COLO668 (cell line): ENCODE measurements around the gene NDUFS3.
"Not testable (repeated sequence)": the region's sequence is repeated elsewhere in the genome, so short reads cannot be mapped to it uniquely, and the experiment has no call there.

ENCODE experiments used
- DNase-seq: peaks from one replicate; lab custom pipeline; 2025; ENCODE audit not compliant: unreplicated experiment; lab: John Stamatoyannopoulos, UW

The NDUFS3 gene

DNA sequence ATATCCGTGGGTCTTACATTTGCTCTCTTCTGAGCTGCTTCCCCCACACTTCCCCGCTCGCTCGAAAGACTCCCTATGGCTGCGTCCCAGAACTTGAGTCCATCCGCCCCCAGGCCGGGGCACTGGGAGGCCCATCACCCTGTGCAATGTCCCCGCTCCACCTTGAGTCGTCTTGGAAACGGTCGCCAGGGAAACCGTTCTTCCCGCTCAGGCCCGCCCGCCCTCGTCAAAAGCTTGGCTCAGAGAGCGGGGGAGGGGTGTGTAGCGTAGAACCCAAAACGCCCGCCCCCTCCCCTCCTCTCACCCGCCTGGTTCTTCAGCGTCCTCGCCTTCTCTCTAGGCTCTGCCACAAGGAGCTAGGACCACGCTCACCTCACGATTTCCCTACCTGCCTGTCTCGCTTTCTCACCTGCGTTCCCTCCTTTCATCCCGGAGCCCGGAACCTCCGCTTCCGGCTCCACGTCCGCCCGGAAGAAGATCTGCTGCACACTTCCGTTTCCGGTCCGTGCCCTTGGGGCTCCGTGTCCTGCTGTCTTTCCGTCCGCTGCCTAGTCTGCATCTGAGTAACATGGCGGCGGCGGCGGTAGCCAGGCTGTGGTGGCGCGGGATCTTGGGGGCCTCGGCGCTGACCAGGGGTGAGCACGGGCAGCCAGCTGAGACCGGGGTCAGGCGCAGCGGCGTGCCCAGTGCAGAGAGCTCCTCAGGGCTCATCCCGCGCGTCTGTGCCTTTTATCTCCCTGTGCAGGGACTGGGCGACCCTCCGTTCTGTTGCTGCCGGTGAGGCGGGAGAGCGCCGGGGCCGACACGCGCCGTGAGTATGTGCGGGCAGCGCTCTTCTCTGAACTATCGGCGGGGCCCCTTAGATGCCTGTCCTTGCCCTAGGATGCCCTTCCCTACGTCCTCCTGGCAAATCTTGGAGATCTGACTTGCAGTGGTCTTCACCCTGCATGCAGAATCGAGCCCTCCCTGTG, at the start of gene NDUFS3, which contains the start of gene KBTBD4:
TSS of gene NDUFS3 (plus strand) at position 551 of the 971 bp plus-strand sequence. CDS start at position 569, 18 bp downstream.
TSS of gene KBTBD4 (minus strand) at position 447 of the 971 bp plus-strand sequence. CDS start at position 428, 19 bp downstream.
- DNase-seq = peak; percentile 95

DNA sequence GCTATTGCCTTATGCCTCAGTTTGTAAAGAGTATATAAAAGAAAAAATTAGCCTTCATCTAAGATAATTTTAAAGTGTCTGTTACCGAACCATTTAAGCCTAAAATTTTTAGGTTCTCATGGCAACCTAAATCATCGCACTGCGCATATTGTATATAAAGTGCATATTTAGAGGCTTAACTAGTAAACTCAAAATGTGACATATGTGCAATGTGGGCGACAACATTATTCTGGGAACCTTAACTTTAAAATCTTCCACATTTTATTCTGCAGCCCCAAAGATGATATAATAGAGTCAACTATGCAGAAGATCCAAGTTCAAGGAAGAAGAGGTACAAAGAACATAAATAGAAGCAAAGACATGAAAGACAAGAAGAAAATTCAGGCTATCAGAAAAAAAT, 48.9 kb upstream of the NDUFS3 start:
- no peak for DNase-seq

DNA sequence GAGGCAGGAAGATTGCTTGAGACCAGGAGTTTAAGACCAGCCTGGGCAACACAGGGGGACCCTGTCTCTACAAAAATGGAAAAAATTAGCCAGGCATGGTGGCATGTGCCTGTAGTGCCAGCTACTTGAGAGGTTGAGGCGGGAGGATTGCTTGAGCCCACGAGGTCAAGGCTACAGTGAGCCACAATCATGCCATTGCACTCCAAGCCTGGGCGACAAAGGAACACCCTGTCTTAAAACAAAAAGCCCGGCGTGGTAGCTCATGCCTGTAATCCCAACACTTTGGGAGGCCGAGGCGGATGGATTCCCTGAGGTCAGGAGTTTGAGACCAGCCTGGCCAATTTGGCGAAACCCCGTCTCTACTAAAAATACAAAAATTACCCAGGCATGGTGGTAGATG, 48.2 kb upstream of the NDUFS3 start:
- DNase-seq = not testable (repeated sequence)

DNA sequence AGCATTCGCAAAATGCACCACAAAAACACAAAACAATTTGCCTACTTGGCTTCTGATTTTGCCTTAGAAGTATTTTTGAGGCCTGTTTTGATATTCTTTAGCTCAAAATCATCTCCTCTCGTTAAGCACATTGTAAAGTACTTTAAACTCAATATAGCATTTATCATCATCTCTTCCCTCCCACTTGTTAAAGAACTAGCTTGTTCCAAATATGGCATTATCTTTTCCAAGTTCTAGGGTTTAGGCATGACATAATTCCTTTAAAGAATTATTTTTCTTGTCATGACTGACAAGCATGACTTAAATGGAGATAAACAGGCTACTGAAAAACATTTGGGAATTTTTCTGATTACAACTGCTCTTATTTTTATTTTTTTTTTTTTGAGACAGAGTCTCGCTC, 47.2 kb upstream of the NDUFS3 start:
- DNase-seq = no peak

DNA sequence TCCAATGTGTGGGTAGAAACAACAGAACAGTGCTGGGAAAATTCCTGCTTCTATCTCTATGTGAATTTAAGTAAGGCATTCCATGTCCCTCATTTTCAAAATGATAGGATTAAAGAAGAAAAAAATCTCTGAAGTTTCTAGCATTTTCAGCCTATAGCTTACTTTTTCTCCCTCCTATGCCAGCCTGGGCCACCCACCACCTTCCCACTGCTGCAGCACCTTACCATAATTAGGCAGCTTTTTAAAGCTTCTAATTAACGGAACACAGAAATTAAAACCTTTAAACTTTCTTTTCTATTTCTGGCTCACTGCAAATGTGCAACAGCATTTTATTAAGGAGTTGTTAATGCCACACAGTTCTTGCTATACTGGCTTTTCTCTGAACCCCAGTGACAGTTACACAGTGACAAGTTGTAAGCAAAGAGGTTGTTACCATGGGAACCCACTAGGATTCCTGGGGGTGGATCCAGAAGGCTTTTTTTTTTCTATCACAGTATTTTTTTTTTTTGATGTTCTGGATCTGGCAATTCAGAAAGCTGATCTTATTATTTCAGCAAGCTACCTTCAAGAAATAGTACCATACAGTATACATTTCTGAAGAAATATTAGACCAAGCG, 46.2 kb upstream of the NDUFS3 start:
- no peak for DNase-seq

DNA sequence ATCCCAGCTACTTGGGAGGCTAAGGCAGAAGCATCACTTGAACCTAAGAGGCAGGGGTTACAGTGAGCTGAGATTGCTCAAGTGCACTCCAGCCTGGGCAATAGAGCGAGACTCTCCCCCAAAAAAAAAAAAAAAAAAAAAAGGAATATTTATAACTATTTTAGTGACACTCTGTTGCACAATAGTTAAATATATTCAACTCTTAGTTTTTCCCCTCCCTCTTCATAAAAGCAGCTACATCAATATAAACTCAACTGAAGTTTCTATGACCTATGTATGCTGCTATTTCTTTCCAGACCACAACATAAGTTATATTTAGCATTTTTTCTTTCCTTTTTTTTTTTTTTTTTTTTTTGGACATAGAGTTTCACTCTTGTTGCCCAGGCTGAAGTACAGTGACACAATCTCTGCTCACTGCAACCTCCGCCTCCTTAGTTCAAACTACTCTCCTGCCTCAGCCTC, 45.2 kb upstream of the NDUFS3 start:
- no peak for DNase-seq

- DNase-seq = no peak
These were observed 44.1 kb upstream of the NDUFS3 start for GRCh38 chr11:47534704-47535251.

- DNase-seq = no peak
These were observed 42.0 kb upstream of the NDUFS3 start for GRCh38 chr11:47536915-47537314.

DNA sequence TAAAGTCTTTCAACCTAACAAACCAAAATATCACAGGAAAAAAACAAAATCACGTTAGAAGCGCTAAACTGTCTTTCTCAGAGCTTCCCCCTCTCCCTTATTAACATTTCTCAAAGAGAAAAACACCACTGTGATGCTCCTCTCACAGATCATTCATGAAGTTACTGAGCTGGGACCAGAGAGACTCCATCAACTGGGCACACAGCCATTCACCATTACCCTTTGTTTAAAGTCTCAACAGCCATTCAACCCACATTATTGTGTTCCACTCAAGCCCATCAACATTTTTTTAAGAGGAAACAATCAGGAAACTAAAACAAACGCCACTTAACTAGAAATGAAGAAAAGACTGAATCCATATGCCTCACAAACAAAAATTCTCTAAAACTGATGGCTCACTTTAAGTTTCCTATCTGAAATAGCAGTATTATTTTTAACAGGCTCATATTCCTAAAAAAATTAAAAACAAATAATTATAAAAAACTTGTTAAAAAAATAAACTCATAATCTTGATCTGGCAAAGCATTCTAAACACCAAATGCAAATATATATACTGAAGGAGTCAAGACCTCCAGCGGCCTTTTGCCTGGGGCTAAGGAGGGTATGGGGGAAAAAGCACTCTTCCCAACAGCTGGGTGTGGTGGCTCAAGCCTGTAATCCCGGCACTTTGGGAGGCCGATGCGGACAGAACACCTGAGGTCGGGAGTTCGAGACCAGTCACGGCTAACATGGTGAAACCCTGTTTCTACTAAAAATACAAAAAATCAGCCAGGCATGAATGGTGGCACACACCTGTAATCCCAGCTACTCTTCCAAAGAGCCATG, 39.9 kb upstream of the NDUFS3 start:
- DNase-seq = no peak

GRCh38 chr11:47539681-47540039, 39.2 kb upstream of the NDUFS3 start:
- no peak for DNase-seq

GRCh38 chr11:47541070-47541469, 37.8 kb upstream of the NDUFS3 start:
- no peak for DNase-seq

GRCh38 chr11:47545298-47545697, 33.6 kb upstream of the NDUFS3 start:
- no peak for DNase-seq

GRCh38 chr11:47546274-47546673, 32.6 kb upstream of the NDUFS3 start:
- not testable (repeated sequence) for DNase-seq

GRCh38 chr11:47550288-47551047, 28.4 kb upstream of the NDUFS3 start:
- DNase-seq = no peak

- no peak for DNase-seq
These were observed 27.8 kb upstream of the NDUFS3 start for GRCh38 chr11:47551086-47551485.

- DNase-seq = peak; percentile 51
These were observed 26.8 kb upstream of the NDUFS3 start for GRCh38 chr11:47552056-47552565.

- peak; percentile 98 for DNase-seq
These were observed 26.1 kb upstream of the NDUFS3 start, which contains the start of gene CELF1 for GRCh38 chr11:47552566-47553405. Gene CELF1 (minus strand): TSS chr11:47553132. CDS start chr11:47499523, 53,609 bp downstream.

GRCh38 chr11:47553406-47553743, 25.5 kb upstream of the NDUFS3 start:
- no peak for DNase-seq

GRCh38 chr11:47557004-47557403, 21.9 kb upstream of the NDUFS3 start:
- DNase-seq = not testable (repeated sequence)
